GM19035 (cell line): ENCODE results near the gene PAK3.

Experiments used
- ATAC-seq: cut with Tn5 transposase; IDR thresholded peaks from one replicate; pipeline ENCODE4 v1.9.1; 2021; ENCODE audit not compliant: unreplicated experiment

The PAK3 gene

GRCh38 chrX:111259559-111259958, 163.6 kb downstream of the PAK3 start:
- ATAC-seq: no peak

DNA sequence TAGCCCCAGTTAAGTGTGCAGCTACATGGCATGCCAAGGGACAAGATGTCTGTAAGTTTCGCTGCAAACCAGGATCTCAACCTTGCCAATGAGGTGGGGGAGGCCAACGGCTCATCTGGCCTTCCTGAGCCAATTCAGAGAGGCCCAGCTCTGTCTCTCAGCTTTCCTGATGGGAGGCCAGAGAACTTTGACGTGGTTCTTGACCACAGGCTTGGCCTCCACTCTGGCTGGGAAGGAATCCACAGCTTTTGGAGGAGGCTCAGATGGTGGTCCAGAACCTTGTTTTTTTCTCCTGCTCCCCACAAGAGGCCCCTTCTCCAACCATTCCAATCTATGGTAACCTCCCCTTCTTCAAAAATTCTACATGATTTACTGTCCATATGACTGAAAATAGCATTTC, 164.5 kb downstream of the PAK3 start:
- ATAC-seq: no peak

GRCh38 chrX:111262086-111262485, 166.1 kb downstream of the PAK3 start:
- no peak for ATAC-seq

GRCh38 chrX:111264385-111264784, 168.4 kb downstream of the PAK3 start:
- no peak for ATAC-seq

- ATAC-seq: no peak
Measured at GRCh38 chrX:111265486-111265885, 169.5 kb downstream of the PAK3 start.

DNA sequence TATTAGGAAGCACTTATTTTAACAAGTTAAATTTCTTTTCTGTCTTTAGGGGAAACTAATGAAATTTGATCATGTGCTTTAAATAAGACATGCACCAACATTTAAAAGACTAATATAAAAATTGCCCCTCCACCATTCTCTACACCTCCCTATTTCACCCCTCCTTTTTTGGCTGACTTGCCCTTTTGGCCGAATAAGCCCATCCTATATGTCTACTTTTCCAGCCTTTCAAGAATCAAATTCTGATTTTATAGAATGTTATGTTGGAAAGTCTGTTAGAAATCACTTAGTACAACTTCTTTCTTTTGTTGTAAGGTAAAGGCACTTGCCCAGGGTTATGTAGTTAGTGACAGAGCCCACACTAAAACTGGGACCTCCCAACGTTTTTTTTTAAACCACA, 172.5 kb downstream of the PAK3 start:
- no peak for ATAC-seq

DNA sequence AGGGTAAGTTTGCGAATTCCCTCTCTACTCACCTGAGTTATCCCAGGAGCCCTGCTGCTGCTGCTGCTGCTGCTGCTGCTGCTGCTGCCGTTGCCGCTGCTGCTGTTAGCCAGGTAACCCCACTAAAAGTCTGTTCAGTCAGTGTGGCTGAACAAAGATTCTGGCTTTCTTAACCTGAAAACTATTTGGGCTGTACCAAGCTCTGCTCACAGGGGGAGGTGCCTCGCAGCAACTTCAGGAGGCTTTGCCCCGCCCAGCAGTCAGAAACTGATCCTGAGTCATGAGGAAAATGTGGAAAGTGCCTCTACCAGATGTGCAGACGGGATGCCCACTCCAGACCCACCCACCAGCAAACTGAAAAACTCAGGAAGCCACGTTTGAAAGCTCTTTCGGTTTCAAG, 174.3 kb downstream of the PAK3 start, which contains the start of gene CAPN6:
Gene CAPN6, minus strand, starts transcription at position 145 of the 400 bp plus-strand sequence. CDS start 6,547 bp downstream, outside the sequence.
- ATAC-seq: no peak
